PC-3 (cell line): Measurements from ENCODE around the gene RNF217. TPM values are rescaled to one million over a fixed set of nuclear protein-coding genes. Genes with fewer than 3 reads are reported as not detected.

Source experiments
- ATAC-seq: fragments of 200-7000 bp; cut with Tn5 transposase; 2 replicates; pipeline ENCODE4 v1.9.1; 2020; ENCODE audit warnings: mild to moderate bottlenecking, moderate library complexity
- BruUV-seq: library from RNA; stranded (reverse); fragments of 400-500 nt; replicated peaks from 2 replicates; lab custom pipeline; 2021; lab: Mats Ljungman, UMichigan
- CTCF ChIA-PET: fragments of 300-600 bp; sonication (Branson Sonifier 250); formaldehyde crosslinking; loops from one replicate; lab custom pipeline; 2022; ENCODE audit warnings: antibody characterized with exemption; lab: Charles Lee
- POLR2A ChIA-PET: fragments of 300-600 bp; sonication (Branson Sonifier 250); formaldehyde crosslinking; loops from one replicate; lab custom pipeline; 2022; ENCODE audit warnings: antibody characterized with exemption; ENCODE audit not compliant: unreplicated experiment; lab: Charles Lee
- DNase-seq: peaks from one replicate; pipeline ENCODE4 v3.0.0-alpha.2; 2015
- H2AFZ ChIP-seq: fragments of 300-600 bp; sonication (generic); 2 replicates; pipeline ENCODE4 v1.6.0; 2016; ENCODE audit warnings: antibody characterized with exemption, low read length
- H3F3A ChIP-seq: fragments of 300-600 bp; sonication (generic); one replicate; pipeline ENCODE4 v1.6.0; 2017; ENCODE audit warnings: antibody characterized with exemption, low read length, control low read depth, mild to moderate bottlenecking; ENCODE audit not compliant: unreplicated experiment
- H3K27ac ChIP-seq: fragments of 300-600 bp; sonication (generic); 2 replicates; pipeline ENCODE4 v1.5.1; 2016; ENCODE audit warnings: mild to moderate bottlenecking, low read length
- H3K27me3 ChIP-seq: fragments of 300-600 bp; sonication (generic); 2 replicates; pipeline ENCODE4 v1.6.1; 2016; ENCODE audit warnings: low read length, mixed read lengths
- H3K36me3 ChIP-seq: fragments of 300-600 bp; sonication (generic); 2 replicates; pipeline ENCODE4 v1.6.1; 2016; ENCODE audit warnings: low read depth, mixed run types, low read length, mixed read lengths
- H3K4me1 ChIP-seq: fragments of 300-600 bp; sonication (generic); 2 replicates; pipeline ENCODE4 v1.5.1; 2016; ENCODE audit warnings: low read length; ENCODE audit not compliant: insufficient read depth
- H3K4me2 ChIP-seq: fragments of 300-600 bp; sonication (generic); 2 replicates; pipeline ENCODE4 v1.6.0; 2016; ENCODE audit warnings: low read length
- H3K4me3 ChIP-seq: fragments of 300-600 bp; sonication (generic); 2 replicates; pipeline ENCODE4 v1.5.1; 2016; ENCODE audit warnings: mild to moderate bottlenecking, low read length, mixed read lengths
- H3K79me2 ChIP-seq: fragments of 300-600 bp; sonication (generic); 2 replicates; pipeline ENCODE4 v1.6.1; 2017; ENCODE audit warnings: low read length, mixed read lengths
- H3K9ac ChIP-seq: fragments of 300-600 bp; sonication (generic); 2 replicates; pipeline ENCODE4 v1.6.0; 2016; ENCODE audit warnings: mild to moderate bottlenecking, low read length
- H3K9me2 ChIP-seq: fragments of 300-600 bp; sonication (generic); replicated peaks from 2 replicates; pipeline ENCODE4 v1.6.1; 2016; ENCODE audit warnings: mixed run types, low read length, mixed read lengths
- H3K9me3 ChIP-seq: fragments of 300-600 bp; sonication (generic); 2 replicates; pipeline ENCODE4 v1.6.1; 2016; ENCODE audit warnings: low read length, mixed read lengths
- H4K20me1 ChIP-seq: fragments of 300-600 bp; sonication (generic); 2 replicates; pipeline ENCODE4 v1.6.1; 2016; ENCODE audit warnings: low read length, mixed read lengths
- CTCF ChIP-seq: fragments of 300-600 bp; sonication (generic); conservative IDR thresholded peaks from 2 replicates; pipeline ENCODE4 v1.5.1; 2017; ENCODE audit warnings: antibody characterized with exemption, low read depth, mild to moderate bottlenecking, low read length
- EZH2 ChIP-seq: fragments of 300-600 bp; sonication (generic); IDR thresholded peaks from one replicate; pipeline ENCODE4 v1.6.1; 2017; ENCODE audit warnings: antibody characterized with exemption, mild to moderate bottlenecking, low read length; ENCODE audit not compliant: unreplicated experiment
- EZH2phosphoT487 ChIP-seq: fragments of 300-600 bp; sonication (generic); IDR thresholded peaks from 2 replicates; pipeline ENCODE4 v1.6.1; 2018; ENCODE audit warnings: mild to moderate bottlenecking, antibody characterized with exemption, low read length, borderline replicate concordance
- intact Hi-C: fragments of 100-400 bp; cut with micrococcal nuclease; formaldehyde crosslinking; loops from 2 replicates; pipeline ENCODE4 v1.9.0; 2023
- total RNA-seq: library from RNA; depleted of rRNA; stranded (reverse); fragments of >200 nt; gene quantifications from 2 replicates; pipeline ENCODE4 v1.2.3, GENCODE V29; 2014; rRNA removed

The RNF217 gene
- total RNA-seq, 1 experiment from 2014 or later = 7.7 TPM

GRCh38 chr6:125138083-125138482 lies 175.8 kb downstream of the RNF217 start:
- Histone ChIP-seq H3K9ac (no peak overlapping the region), H3K36me3 (no peaks in the 10 kb centered on the region), H3K4me3 (no peak overlapping the region), H3K27me3 (no peaks in the 10 kb centered on the region), H3K79me2 (no peaks in the 10 kb centered on the region), H3K9me3 (no peaks in the 10 kb centered on the region), H3K27ac (no peak overlapping the region), H3K9me2 (no peaks in the 10 kb centered on the region), H2AFZ (no peak overlapping the region), H4K20me1 (no peaks in the 10 kb centered on the region), H3F3A (no peaks in the 10 kb centered on the region), H3K4me2 (no peak overlapping the region), H3K4me1 (no peaks in the 10 kb centered on the region)
- intact Hi-C loops = no loop called here
- ChIA-PET POLR2A (no interaction called here), CTCF (no interaction called here)
- ATAC-seq (no peak), DNase-seq (no peak)
- no TSS peak for BruUV-seq
- no peak for TF ChIP-seq CTCF
- no peak for TF ChIP-seq EZH2
- no peak for TF ChIP-seq EZH2phosphoT487

GRCh38 chr6:125140808-125141207 lies 178.6 kb downstream of the RNF217 start:
- DNase-seq = no peak
- no peak overlapping the region for H3K27ac ChIP-seq
- H3K4me2 ChIP-seq = no peak overlapping the region
- H3K9ac ChIP-seq = no peak overlapping the region
- BruUV-seq = no TSS peak
- H3K9me2 ChIP-seq = no peaks in the 10 kb centered on the region
- H3K4me3 ChIP-seq = no peak overlapping the region
- no peak for ATAC-seq
- H3K79me2 ChIP-seq = no peaks in the 10 kb centered on the region
- no peaks in the 10 kb centered on the region for H4K20me1 ChIP-seq
- no peaks in the 10 kb centered on the region for H3K4me1 ChIP-seq
- H3K27me3 ChIP-seq = no peaks in the 10 kb centered on the region
- H2AFZ ChIP-seq = no peak overlapping the region
- H3K9me3 ChIP-seq = no peaks in the 10 kb centered on the region
- intact Hi-C loops = no loop called here
- TF ChIP-seq EZH2phosphoT487 (no peak), CTCF (no peak), EZH2 (no peak)
- ChIA-PET POLR2A (no interaction called here), CTCF (interaction anchor here (0.6 kb wide), 1 partner anchor 22 kb away, joined by 4 read pairs; no protein-coding TSS in a partner anchor)
- H3F3A ChIP-seq = no peaks in the 10 kb centered on the region
- no peaks in the 10 kb centered on the region for H3K36me3 ChIP-seq

Other genes with a start within 250 kb of the RNF217 start
- gene TPD52L1, start 191.3 kb downstream of the RNF217 start, total RNA-seq = 39.4 and 41.4 TPM in 2 replicates